NB4 (cell line): Measurements from ENCODE around the gene SH3PXD2A.

Experiments used
- CTCF ChIP-seq: IDR thresholded peaks from one replicate; pipeline ENCODE4 v1.5.1; 2012; ENCODE audit warnings: low read depth, low read length
- MYC ChIP-seq: IDR thresholded peaks from 2 replicates; pipeline ENCODE4 v1.6.1; 2011; ENCODE audit warnings: low read depth, low read length
- POLR2A ChIP-seq: IDR thresholded peaks from 2 replicates; pipeline ENCODE4 v1.6.1; 2011; ENCODE audit warnings: mild to moderate bottlenecking; ENCODE audit not compliant: insufficient read length; ENCODE audit errors: extremely low read depth

- no peak for TF ChIP-seq CTCF
- no peak for TF ChIP-seq MYC
- no peak for TF ChIP-seq POLR2A
Observed at GRCh38 chr10:103654925-103655324, 200.5 kb downstream of the SH3PXD2A start.
